Neutrophil (primary cell): Measurements from ENCODE around the gene MAPT.
"Not testable (repeated sequence)": the region's sequence is repeated elsewhere in the genome, so short reads cannot be mapped to it uniquely, and the experiment has no call there.

Experiments used
- H3K27ac ChIP-seq: fragments of 200-600 bp; sonication (generic); 2 replicates; pipeline ENCODE4 v1.5.1; 2016; ENCODE audit warnings: mild to moderate bottlenecking, moderate library complexity
- H3K27me3 ChIP-seq: fragments of 200-600 bp; sonication (generic); 2 replicates; pipeline ENCODE4 v1.6.0; 2016; ENCODE audit warnings: mild to moderate bottlenecking
- H3K36me3 ChIP-seq: fragments of 200-600 bp; sonication (generic); 2 replicates; pipeline ENCODE4 v1.5.1; 2017
- H3K4me1 ChIP-seq, 2 experiments: fragments of 200-600 bp in 1 of 2; sonication (generic) in 1 of 2; 1 replicate in 1 of 2; 2 replicates in 1 of 2; pipeline versions ENCODE4 v1.5.1 to v1.6.1; 2013 to 2016; ENCODE audit warnings: low read depth in 1 of 2, low read length in 1 of 2, mild to moderate bottlenecking in 1 of 2, moderate library complexity in 1 of 2; ENCODE audit not compliant: control insufficient read depth in 1 of 2, insufficient read depth in 1 of 2
- H3K4me3 ChIP-seq, 2 experiments: fragments of 200-600 bp in 1 of 2; sonication (generic) in 1 of 2; 1 replicate in 1 of 2; 2 replicates in 1 of 2; pipeline ENCODE4 v1.5.1; 2013 to 2016; ENCODE audit warnings: low read depth in 1 of 2, low read length in 1 of 2, mild to moderate bottlenecking in 1 of 2, moderate library complexity in 1 of 2
- H3K9me3 ChIP-seq: fragments of 200-600 bp; sonication (generic); 2 replicates; pipeline ENCODE4 v1.5.1; 2016
- TF ChIP-seq, protein P1 (sequence below): fragments of 200-600 bp; sonication (generic); IDR thresholded peaks from 2 replicates; pipeline ENCODE4 v1.5.1; 2016; ENCODE audit warnings: antibody characterized with exemption

MAPT gene

GRCh38 chr17:45935710-45936509 lies 41.6 kb downstream of the MAPT start:
- no peak overlapping the region for H3K27ac ChIP-seq
- H3K36me3 ChIP-seq, result no peaks in the 10 kb centered on the region
- peaks cover 88% of the 10 kb centered on the region for H3K27me3 ChIP-seq
- no peaks in the 10 kb centered on the region for H3K9me3 ChIP-seq
- H3K4me1 ChIP-seq, result no peaks in the 10 kb centered on the region
- TF ChIP-seq, protein P1, sequence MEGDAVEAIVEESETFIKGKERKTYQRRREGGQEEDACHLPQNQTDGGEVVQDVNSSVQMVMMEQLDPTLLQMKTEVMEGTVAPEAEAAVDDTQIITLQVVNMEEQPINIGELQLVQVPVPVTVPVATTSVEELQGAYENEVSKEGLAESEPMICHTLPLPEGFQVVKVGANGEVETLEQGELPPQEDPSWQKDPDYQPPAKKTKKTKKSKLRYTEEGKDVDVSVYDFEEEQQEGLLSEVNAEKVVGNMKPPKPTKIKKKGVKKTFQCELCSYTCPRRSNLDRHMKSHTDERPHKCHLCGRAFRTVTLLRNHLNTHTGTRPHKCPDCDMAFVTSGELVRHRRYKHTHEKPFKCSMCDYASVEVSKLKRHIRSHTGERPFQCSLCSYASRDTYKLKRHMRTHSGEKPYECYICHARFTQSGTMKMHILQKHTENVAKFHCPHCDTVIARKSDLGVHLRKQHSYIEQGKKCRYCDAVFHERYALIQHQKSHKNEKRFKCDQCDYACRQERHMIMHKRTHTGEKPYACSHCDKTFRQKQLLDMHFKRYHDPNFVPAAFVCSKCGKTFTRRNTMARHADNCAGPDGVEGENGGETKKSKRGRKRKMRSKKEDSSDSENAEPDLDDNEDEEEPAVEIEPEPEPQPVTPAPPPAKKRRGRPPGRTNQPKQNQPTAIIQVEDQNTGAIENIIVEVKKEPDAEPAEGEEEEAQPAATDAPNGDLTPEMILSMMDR, result no peak
- no peak overlapping the region for H3K4me3 ChIP-seq

DNA sequence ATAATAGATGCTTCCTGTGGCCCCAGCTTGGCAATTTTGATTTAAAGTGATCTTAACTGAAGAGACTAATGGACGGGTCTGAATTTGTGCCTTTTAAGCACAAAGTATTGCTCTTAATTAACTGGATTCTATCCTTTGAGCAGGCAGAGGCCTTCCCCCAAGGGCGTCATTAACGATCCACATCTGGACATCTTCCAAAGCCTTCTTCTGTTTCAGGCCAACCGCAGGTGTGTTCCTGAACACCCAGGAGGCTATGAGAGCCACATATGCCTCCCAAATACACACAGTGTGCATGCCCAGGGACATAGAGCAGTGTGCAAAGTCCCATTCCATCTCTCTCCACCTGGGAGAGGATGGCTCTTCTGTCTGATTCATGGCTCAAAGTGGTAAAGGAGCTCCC lies 42.3 kb downstream of the MAPT start:
- H3K4me1 ChIP-seq, result no peaks in the 10 kb centered on the region
- TF ChIP-seq, protein P1, result no peak
- no peaks in the 10 kb centered on the region for H3K9me3 ChIP-seq
- H3K27me3 ChIP-seq, result peaks cover 83% of the 10 kb centered on the region
- H3K27ac ChIP-seq, result no peak overlapping the region
- H3K36me3 ChIP-seq, result no peaks in the 10 kb centered on the region
- no peak overlapping the region for H3K4me3 ChIP-seq

GRCh38 chr17:45937186-45937585 lies 42.8 kb downstream of the MAPT start:
- H3K9me3 ChIP-seq, H3K27ac ChIP-seq, H3K4me3 ChIP-seq, H3K4me1 ChIP-seq, H3K36me3 ChIP-seq: not testable (repeated sequence)
- peaks cover 83% of the 10 kb centered on the region for H3K27me3 ChIP-seq

DNA sequence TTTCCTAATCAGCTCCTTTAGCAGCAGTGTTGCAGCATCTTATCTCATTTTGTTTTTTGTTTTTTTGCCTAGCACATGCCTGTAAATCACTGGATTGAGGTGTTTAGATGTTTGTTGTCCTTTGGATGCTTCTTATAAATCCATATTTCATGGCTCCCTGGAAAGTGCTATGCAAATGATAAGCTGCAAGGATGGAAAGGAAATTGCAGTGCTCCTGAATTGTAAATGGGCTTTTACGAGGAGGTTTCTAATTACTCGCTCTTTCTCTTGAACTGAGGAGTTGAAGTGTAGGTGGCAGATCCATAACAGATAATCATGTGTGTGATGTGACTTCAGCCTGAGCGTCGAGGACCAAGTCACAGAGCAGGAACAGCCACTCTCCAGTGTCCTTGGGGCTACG lies 45.0 kb downstream of the MAPT start:
- no peak overlapping the region for H3K4me3 ChIP-seq
- H3K4me1 ChIP-seq, result no peaks in the 10 kb centered on the region
- TF ChIP-seq, protein P1, result no peak

DNA sequence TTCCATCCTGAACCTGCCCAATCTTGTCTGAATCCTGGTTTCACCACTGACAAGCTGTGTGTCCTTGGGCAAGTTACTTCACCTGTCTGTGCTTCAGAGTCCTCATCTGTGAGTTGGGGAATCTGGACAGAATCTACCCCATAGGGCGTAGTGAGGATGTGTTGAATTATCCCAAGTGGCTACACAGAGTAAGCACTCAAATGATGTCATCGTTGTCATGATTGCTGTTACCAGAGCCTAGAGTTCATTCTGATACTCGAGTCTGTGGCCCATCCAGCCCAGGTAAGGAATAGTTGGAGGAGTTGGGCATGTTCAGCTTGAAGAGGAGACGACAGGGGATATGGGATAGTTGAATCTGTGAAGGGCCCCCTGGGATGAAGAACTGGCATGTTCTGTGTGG lies 45.9 kb downstream of the MAPT start:
- Histone ChIP-seq H3K36me3 (no peaks in the 10 kb centered on the region), H3K27me3 (peaks cover 88% of the 10 kb centered on the region), H3K27ac (no peak overlapping the region), H3K4me1 (no peaks in the 10 kb centered on the region), H3K4me3 (no peak overlapping the region), H3K9me3 (no peaks in the 10 kb centered on the region)
- TF ChIP-seq, protein P1, result no peak

More for the DNA sequence above, 45.0 kb downstream of the MAPT start:
- H3K9me3 ChIP-seq, result no peaks in the 10 kb centered on the region
- no peaks in the 10 kb centered on the region for H3K36me3 ChIP-seq
- H3K27ac ChIP-seq, result no peak overlapping the region
- H3K27me3 ChIP-seq, result peaks cover 88% of the 10 kb centered on the region

DNA sequence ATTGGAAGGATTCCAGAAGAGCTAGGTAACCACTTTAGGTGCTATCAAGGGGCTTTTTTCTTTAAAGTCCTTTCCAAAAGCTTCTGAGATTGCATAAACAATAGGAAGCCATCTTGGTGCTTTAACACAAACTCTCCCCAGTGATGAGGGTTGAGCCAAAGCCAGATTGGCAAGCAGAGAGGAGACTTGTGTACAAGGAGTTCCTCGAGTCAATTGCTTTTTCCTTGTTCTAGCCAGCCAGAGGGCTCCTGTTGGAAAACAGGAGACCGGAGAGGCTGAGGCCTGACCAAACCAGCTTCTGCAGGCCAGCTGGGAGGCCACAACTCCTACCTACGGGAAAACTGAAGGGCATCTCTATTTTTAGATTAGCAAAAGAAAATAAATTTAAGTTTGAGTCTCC lies 46.5 kb downstream of the MAPT start:
- no peak overlapping the region for H3K4me3 ChIP-seq
- TF ChIP-seq, protein P1, result no peak
- no peaks in the 10 kb centered on the region for H3K9me3 ChIP-seq
- no peaks in the 10 kb centered on the region for H3K4me1 ChIP-seq
- peaks cover 86% of the 10 kb centered on the region for H3K27me3 ChIP-seq
- H3K36me3 ChIP-seq, result no peaks in the 10 kb centered on the region
- no peak overlapping the region for H3K27ac ChIP-seq
